HT1080 (cell line): ENCODE measurements around the gene DDN. TPM values are rescaled to one million over a fixed set of nuclear protein-coding genes. Genes with fewer than 3 reads are reported as not detected.

Experiments
- DNase-seq: peaks from one replicate; pipeline ENCODE4 v3.0.0-alpha.2; 2015; ENCODE audit warnings: low read depth
- total RNA-seq: library from RNA; depleted of rRNA; stranded (reverse); fragments of >200 nt; shearing (Covaris generic); gene quantifications from 2 replicates; pipeline ENCODE4 v1.2.3, GENCODE V29; 2014

The DDN gene
- total RNA-seq, 1 experiment from 2014 or later, result 0.24 TPM

DNA sequence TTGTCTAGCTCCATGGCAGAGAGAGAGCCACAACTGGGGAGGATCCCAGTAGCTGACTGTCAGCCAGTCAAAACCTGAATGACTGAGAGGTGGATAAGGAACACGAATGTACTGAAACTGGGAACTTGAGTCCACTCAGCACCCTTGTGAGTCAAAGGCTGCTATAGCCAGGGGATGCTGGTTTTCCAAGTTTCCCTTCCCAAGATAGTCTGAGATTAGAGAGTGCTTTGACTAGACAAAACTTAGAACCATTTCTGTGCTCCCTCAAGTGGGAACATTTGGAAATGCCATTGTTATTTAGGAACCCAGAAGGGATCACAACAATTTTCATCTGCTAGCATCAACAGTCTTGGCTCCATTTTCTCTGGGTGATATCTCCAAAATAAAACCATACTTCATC is 15.4 kb upstream of the DDN start:
- DNase-seq, result peak; percentile 18

DNA sequence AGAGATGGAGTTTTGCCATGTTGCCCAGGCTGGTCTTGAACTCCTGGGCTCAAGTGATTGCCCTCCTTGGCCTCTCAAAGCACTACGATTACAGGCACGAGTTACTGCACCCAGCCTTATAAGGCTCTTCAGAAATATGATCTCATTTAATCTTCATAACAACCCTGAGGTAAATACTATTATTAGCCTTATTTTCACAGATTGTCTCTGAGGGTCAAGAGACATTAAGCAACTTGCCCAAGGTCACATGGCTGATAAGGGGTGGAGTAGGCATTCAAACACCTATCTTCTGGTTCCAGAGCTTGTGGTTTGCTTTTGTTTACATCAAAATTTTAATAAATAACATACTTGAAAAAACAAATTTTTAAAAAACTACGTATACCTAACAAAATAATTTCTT is 14.3 kb upstream of the DDN start:
- no peak for DNase-seq

- no peak for DNase-seq
These were observed 13.6 kb upstream of the DDN start for GRCh38 chr12:49012739-49013138.

DNA sequence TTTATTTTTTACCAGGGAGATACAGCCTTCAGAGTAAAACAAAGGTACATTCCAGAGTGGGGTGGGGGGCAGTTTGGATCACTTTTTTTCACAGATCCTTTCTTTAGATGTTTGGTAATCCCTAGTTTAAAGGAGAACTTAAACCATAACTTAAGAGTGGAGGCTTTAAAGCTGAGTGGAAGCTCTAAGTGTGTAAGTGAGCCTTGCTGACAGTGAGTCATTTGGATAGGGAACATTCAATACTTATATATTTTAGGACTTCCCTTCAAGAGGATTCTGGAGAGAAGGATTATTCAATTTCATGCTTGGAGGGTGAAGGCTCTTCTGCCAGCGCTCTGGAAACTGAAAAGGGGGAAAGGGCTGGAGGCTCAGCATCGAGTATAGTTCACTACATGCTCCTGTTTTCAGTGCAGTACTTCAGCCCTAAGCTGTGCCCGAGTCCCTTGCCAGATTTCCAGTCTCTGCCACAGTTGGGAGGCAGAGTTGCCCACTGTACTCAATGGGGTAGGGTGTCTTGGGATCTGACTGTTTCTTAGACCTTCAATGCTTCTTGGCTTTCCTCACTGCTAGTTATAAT is 11.0 kb upstream of the DDN start:
- no peak for DNase-seq

DNA sequence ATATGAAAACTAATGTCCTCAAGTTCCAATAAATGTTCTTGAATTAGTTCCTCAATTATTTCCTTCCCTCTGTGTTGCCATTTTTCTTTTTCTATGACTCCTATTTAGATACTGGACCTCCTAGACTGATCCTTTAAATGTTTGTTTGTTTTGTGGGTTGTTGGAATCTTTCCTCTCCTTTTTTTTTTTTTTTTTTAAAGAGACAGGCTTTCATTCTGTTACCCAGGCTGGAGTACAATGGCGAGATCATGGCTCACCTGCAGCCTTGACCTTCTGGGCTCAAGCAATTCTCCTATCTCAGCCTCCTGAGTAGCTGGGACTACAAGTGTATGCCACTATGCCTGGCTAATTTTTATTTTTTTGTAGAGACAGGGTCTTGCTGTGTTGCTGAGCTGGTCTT is 9.8 kb upstream of the DDN start:
- no peak for DNase-seq

DNA sequence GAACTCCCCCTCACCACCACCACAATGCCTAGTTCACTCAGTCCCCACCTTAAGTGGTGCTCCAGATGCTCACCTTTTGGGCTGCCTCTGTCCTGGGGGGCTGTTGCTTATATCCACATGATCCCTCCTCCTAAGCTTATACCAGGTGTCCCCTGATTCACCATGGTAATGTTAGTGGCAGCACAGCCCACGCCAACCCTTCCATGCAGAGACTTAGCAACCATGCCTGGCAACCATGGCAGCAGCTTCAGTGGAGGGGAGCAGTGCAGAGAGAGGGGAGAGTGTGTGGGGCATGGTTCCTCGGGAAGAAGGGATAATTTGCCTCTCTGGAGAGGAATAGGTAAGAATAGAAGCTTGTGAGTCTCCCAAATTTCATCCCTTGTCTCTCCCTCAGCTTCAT is 1.2 kb upstream of the DDN start:
- DNase-seq, result no peak

GRCh38 chr12:48998497-48999353 is 450 bp downstream of the DDN start:
- no peak for DNase-seq

DNA sequence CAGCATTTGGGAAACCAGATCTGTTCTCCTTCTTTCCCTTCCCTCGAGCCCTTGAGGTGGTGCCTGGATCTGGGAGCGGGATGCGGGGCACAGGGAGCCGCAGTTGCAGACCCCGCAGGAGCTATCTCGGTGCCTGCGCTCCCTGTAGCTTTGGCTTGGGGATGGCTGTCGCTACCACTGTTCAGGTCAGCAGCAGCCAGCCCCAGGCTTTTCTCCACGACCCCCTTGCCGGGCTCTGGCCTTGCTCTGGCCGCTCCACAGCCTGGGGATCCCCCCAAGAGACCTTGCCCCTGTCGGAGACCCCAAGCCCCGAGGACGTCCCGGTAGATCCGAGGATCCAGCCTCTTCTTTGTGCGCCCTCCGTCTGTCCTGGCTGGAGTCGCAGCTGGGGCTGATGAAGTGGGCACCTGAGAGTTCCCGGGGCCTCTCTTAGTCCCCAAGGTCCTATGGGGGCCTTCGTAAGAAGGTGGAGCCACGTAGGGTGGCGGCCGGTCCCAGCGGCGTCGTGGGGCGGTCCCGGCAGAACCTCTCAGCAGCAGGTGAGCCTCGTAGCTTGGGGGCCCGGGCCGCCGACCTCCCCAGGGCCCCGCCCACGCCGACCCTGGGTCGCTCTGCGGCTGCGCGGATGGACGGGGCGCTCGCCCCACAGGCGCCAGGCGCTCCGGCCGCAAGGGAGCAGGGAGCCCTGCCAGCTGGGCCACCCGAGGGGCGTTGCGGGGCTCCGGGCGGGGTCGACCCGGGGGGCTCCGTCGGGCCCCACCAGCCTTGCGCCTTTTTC is 1.3 kb downstream of the DDN start:
- DNase-seq, result no peak

DNA sequence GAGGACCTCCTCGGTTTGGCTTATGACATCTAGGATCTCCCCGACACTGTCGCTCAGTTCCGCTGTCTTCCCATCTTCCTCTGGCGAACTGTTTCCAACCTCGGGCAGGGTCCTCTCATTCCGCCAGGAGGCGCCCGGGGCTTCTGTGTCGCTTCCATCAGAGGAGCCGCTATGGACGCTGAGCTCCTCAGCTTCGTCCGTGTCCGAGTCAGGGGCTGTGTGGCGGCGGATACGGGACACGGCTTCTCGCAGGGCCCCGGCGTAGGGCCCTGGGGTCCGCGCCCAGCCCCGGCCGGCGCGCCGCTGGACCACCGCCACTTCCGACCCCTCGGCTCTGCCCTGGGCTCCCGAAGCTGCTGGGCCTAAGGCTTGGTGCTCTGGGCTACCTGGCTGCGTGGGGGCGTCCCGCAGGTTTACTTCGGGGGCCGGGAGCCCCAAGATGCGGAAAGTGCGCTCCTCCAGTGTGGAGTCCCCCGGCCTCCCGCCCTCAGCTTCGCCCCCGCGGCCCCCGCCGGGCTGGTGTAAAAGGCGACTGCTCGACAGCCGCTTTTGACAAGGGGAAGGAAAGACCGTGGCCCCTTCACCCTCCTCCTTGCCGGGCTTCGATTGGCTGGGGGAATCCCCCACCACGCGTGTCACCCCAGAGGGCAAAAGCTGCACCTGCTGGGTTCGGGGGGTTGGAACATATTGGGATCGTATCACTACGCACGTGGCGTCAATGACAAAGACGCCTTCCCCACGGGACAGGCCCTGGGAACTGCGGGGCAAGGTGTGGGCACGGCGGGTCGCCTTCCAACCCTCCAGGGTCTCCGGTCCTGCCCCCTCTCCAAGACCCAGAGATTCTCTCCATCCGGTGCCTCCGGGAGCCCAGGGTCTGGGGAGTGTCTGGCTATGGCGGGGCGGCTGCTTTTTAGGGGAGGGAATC is 2.1 kb downstream of the DDN start:
- DNase-seq, result no peak

DNA sequence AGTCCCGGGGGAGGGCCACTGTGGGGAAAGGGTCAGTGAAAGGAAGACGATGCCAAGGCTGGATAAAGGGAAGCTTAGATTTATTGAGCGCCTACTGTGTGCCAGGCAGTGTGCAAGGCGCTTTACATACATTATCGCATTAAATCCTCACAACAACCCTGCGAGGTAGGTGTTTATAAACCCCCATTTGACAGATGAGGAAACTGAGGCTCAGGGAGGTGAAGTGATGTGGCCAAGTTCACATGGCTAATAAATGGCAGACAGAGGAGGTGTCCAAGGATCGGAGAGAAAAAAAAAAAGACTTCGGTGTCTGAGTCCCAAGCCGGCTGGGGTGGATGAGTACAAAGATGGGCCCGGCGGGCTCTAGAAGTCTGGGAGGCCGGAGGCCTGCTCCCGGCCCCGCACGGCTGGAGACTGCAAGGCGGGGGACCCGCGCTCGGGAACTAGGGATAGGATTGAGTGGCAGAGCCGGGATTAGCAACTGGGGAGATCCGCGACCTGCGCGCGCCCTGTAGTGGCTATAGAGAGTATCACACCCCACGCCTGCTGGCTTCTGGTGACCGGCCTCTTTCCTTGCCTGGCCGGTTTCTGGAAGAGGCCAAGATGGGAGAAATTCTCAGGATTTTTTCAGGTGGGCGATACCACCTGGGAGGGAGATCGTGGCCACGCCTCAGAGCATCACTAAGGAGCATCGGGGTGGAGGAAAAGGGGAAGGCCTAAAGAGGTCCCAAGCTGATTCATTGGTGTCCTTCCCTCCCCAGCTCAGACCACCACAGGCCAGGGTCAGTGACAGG is 3.9 kb downstream of the DDN start:
- DNase-seq, result peak; percentile 81

- DNase-seq, result no peak
These were observed 4.7 kb downstream of the DDN start for GRCh38 chr12:48994224-48995085.

DNA sequence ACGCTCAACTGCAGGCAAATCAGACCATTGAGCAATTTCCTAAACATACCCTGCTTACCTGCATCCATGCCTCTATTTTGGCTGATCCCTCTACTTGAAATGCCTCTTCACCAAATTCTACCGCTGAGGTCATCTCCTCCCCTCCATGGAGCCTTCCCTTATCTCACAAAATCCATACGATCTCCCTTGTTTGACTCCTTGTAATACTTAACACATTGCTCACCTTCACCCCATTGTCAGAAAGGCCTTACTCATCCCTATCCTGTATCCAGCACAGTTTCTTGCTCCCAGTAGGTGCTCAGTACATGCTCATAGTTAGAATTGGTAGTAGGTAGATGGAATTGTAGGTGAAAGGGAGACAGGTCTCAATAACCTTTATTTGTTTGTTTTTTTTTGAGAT is 5.4 kb downstream of the DDN start:
- DNase-seq, result no peak

GRCh38 chr12:48991247-48992050 is 7.7 kb downstream of the DDN start:
- no peak for DNase-seq

GRCh38 chr12:48990552-48990951 is 8.6 kb downstream of the DDN start:
- DNase-seq, result no peak

- DNase-seq, result no peak
These were observed 11.0 kb downstream of the DDN start for GRCh38 chr12:48988030-48988649.

DNA sequence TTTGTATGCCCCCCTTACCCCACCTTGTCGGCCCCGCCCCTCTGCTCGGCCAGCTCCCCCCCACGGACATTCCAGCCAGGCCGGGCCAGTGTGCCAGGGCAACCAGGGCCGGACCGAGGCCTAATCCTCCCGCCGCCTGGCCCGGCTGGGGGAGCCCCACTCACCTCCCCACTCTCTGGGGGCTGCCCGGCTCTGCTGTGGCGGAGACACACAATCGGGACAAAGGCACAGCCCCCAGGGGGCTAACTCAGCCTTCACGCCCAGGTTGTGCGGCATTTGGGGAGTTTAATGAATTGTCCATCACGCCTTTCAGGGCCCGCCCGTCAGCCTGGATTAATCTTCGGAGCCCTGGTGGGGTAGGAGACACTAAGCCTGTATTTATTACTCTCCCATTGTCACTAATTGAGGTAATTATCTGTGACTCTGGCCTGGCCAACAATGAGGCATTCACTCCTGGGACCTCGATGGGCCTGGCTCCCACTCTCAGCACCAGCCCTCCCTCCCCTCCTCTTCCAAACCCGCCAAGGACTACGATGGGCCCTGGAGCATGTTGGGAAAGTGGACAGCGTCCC is 12.4 kb downstream of the DDN start:
- no peak for DNase-seq

- DNase-seq, result no peak
These were observed 13.3 kb downstream of the DDN start for GRCh38 chr12:48985901-48986300.

DNA sequence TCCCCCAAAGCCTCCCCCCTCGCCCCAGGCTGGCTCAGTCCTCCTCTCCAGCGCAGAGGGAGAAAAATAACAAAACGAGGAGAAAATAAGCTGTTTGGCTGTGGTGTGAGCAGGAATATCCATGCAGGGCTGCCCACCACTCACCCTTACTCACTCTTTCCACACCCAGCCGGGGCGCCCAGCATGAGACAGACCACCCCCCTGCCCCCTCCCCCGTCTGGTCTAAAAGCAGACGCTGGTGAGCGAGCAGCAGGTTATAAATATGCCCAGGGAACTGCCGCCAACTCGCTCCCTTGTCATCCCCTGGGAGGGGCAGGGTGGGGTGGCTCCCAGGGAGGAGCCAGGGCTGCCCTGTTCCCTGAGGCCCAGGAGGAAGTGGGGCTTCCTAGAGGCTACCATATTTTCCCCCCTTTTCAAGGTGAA is 13.7 kb downstream of the DDN start:
- DNase-seq, result no peak
